GM12878 (cell line): Measurements from ENCODE around the gene CBLIF. TPM values are rescaled to one million over a fixed set of nuclear protein-coding genes. Genes with fewer than 3 reads are reported as not detected.
A peak's percentile ranks its signal among the peaks of the same experiment; 100 is the strongest.

Experiments
- ATAC-seq: fragments of 200-7000 bp; cut with Tn5 transposase; 3 replicates; pipeline ENCODE4 v1.9.1; 2020; ENCODE audit warnings: mild to moderate bottlenecking, moderate library complexity
- BruUV-seq: library from RNA; stranded (reverse); fragments of 400-500 nt; replicated peaks from 2 replicates; lab custom pipeline; 2021; lab: Mats Ljungman, UMichigan
- CTCF ChIA-PET: fragments of 300-600 bp; sonication (Branson Sonifier 250); formaldehyde crosslinking; extraction: SDS; loops from one replicate; lab custom pipeline; 2021; ENCODE audit warnings: inconsistent platforms; lab: Yijun Ruan, JAX
- POLR2A ChIA-PET: fragments of 350-600 bp; formaldehyde crosslinking; extraction: SDS; loops from one replicate; lab custom pipeline; 2021; ENCODE audit warnings: inconsistent platforms; lab: Charles Lee
- RAD21 ChIA-PET: fragments of 300-600 bp; sonication (Branson Sonifier 250); formaldehyde crosslinking; loops from one replicate; lab custom pipeline; 2023; ENCODE audit warnings: antibody characterized with exemption; ENCODE audit not compliant: unreplicated experiment; lab: Charles Lee
- SMC1A ChIA-PET: fragments of 300-600 bp; sonication (Branson Sonifier 250); formaldehyde crosslinking; loops from one replicate; lab custom pipeline; 2023; ENCODE audit not compliant: unreplicated experiment, uncharacterized antibody; lab: Charles Lee
- DNase-seq: peaks from one replicate; pipeline ENCODE4 v3.0.0-alpha.2; 2011; ENCODE audit warnings: low read depth, low spot score
- FAIRE-seq: peaks from 3 replicates; lab custom pipeline; 2011; peaks lifted over from hg19 to GRCh38; lab: Jason Lieb, UNC
- H2AFZ ChIP-seq: 2 replicates; pipeline ENCODE4 v1.6.0; 2011; ENCODE audit warnings: low read depth, low read length, control low read depth; ENCODE audit not compliant: control insufficient read depth
- H3K27ac ChIP-seq: 2 replicates; pipeline ENCODE4 v1.5.1; 2011; ENCODE audit warnings: control low read depth; ENCODE audit not compliant: control insufficient read depth, insufficient read depth
- H3K27me3 ChIP-seq, 2 experiments: replicated peaks in 1 of 2; 2 replicates each; pipeline versions ENCODE4 v1.6.0 to v1.6.1; 2011; ENCODE audit warnings: low read length in 1 of 2; ENCODE audit not compliant: control insufficient read depth in 2 of 2, insufficient read depth in 2 of 2
- H3K36me3 ChIP-seq, 2 experiments: 2 replicates each; pipeline ENCODE4 v1.5.1; 2011; ENCODE audit warnings: low read length in 1 of 2; ENCODE audit not compliant: control insufficient read depth in 2 of 2, insufficient read depth in 2 of 2
- H3K4me1 ChIP-seq: 2 replicates; pipeline ENCODE4 v1.6.1; 2011; ENCODE audit warnings: mild to moderate bottlenecking, low read length, moderate library complexity, mixed read lengths; ENCODE audit not compliant: control insufficient read depth, insufficient read depth
- H3K4me2 ChIP-seq: 2 replicates; pipeline ENCODE4 v1.6.0; 2011; ENCODE audit warnings: control low read depth; ENCODE audit not compliant: control insufficient read depth, insufficient read depth
- H3K4me3 ChIP-seq: fragments of 200-600 bp; sonication (generic); 2 replicates; pipeline ENCODE4 v1.5.1; 2016
- H3K79me2 ChIP-seq: 2 replicates; pipeline ENCODE4 v1.6.0; 2011; ENCODE audit warnings: low read length; ENCODE audit not compliant: control insufficient read depth, insufficient read depth
- H3K9ac ChIP-seq: 2 replicates; pipeline ENCODE4 v1.8.0; 2011; ENCODE audit warnings: low read length, control low read depth, mixed read lengths; ENCODE audit not compliant: control insufficient read depth, insufficient read depth
- H3K9me3 ChIP-seq: replicated peaks from 3 replicates; pipeline ENCODE4 v1.5.1; 2011; ENCODE audit warnings: mild to moderate bottlenecking, low read length; ENCODE audit not compliant: control insufficient read depth, insufficient read depth
- H4K20me1 ChIP-seq: 2 replicates; pipeline ENCODE4 v1.6.0; 2011; ENCODE audit not compliant: control insufficient read depth, insufficient read depth
- CBX3 ChIP-seq: fragments of 200-600 bp; sonication (generic); IDR thresholded peaks from 2 replicates; pipeline ENCODE4 v1.6.1; 2016; ENCODE audit warnings: low read depth, borderline replicate concordance
- IKZF2 ChIP-seq, 2 experiments: fragments of 450-650 bp; IDR thresholded peaks; 2 replicates each; pipeline ENCODE4 v1.6.1; 2017; ENCODE audit warnings: mild to moderate bottlenecking in 2 of 2, moderate library complexity in 2 of 2
- NR2F1 ChIP-seq: fragments of 450-650 bp; conservative IDR thresholded peaks from 2 replicates; pipeline ENCODE4 v1.6.1; 2017; ENCODE audit warnings: mild to moderate bottlenecking
- SMARCA5 ChIP-seq: fragments of 450-650 bp; IDR thresholded peaks from 2 replicates; pipeline ENCODE4 v1.6.1; 2017; ENCODE audit warnings: mild to moderate bottlenecking
- SPI1 ChIP-seq: IDR thresholded peaks from 2 replicates; pipeline ENCODE4 v1.6.1; 2011; ENCODE audit warnings: low read depth, mild to moderate bottlenecking, low read length, moderate library complexity, borderline replicate concordance; ENCODE audit not compliant: insufficient read depth
- STAT3 ChIP-seq: IDR thresholded peaks from 2 replicates; pipeline ENCODE4 v1.6.1; 2011; ENCODE audit warnings: low read depth, low read length, improper control_type of control experiment
- WGBS: methylation state at CpG from one replicate; pipeline ENCODE4 v1.1.6; 2016; ENCODE audit warnings: low lambda C conversion rate; ENCODE audit not compliant: insufficient replicate concordance, insufficient coverage; ENCODE audit errors: missing lambda C conversion rate; 5-methylcytosine and 5-hydroxymethylcytosine counted together
- in situ Hi-C: fragments of 300-500 bp; cut with MboI; formaldehyde crosslinking; loops from 9 replicates; pipeline ENCODE4 v1.14.3; 2018; ENCODE audit warnings: mixed read lengths
- intact Hi-C: fragments of 100-400 bp; cut with micrococcal nuclease; formaldehyde crosslinking; loops from one replicate; pipeline ENCODE4 v1.14.2; 2022; ENCODE audit not compliant: unreplicated experiment
- polyA plus RNA-seq, 11 experiments: library from polyadenylated mRNA; depleted of rRNA in 4 of 11; unstranded in 6 of 11; stranded (reverse) in 5 of 11; fragments of >200 nt; fragmentation: Nextera tagmentation in 4 of 11; fragmentation: Illumina TruSeq in 1 of 11; extraction: Ambion mirVana in 4 of 11; extraction: Trizol in 1 of 11; gene quantifications; 1 replicate in 1 of 11; 2 replicates in 10 of 11; pipeline versions ENCODE4 v1.2.1 to v1.2.3, GENCODE V29; 2011 to 2016; ENCODE audit warnings: inconsistent platforms in 2 of 11, missing spikeins in 2 of 11, low read depth in 1 of 11
- total RNA-seq, 4 experiments: library from RNA; depleted of rRNA in 3 of 4; stranded (reverse); fragments of >200 nt in 3 of 4; fragmentation: Illumina TruSeq in 1 of 4; extraction: Trizol in 1 of 4; gene quantifications; 2 replicates each; pipeline versions ENCODE4 v1.2.1 to v1.2.3, GENCODE V29; 2013 to 2021

CBLIF gene
- total and polyA plus RNA-seq, 10 of the 15 experiments (the other 5 are each of a cell fraction or from before 2014, with no cell fraction given) = not detected

DNA sequence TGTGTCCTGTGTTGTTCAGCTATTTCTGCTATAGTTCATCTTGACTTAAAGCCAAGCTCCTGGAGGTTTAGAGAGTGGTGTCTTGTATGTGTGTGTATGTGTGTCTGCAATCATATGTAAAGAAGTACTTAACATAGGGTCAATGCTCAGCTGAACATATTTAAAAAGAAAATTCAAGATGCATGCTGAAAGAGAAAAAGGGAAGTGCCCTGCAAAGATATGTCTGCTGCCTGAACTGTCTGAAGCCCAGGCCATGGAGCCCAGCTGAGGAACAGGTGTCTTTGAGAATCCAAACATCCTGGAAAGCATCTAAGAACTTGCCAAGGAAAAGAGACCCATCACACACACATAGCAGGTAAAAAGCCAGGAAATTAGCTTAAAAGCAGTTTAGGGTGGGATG is 14.4 kb upstream of the CBLIF start:
- ATAC-seq = no peak
- peak; percentile 39; the same call in 1 of the 2 replicates for TF ChIP-seq SPI1
- TF ChIP-seq IKZF2 (IDR thresholded peaks at IDR 0.05) = no peak

DNA sequence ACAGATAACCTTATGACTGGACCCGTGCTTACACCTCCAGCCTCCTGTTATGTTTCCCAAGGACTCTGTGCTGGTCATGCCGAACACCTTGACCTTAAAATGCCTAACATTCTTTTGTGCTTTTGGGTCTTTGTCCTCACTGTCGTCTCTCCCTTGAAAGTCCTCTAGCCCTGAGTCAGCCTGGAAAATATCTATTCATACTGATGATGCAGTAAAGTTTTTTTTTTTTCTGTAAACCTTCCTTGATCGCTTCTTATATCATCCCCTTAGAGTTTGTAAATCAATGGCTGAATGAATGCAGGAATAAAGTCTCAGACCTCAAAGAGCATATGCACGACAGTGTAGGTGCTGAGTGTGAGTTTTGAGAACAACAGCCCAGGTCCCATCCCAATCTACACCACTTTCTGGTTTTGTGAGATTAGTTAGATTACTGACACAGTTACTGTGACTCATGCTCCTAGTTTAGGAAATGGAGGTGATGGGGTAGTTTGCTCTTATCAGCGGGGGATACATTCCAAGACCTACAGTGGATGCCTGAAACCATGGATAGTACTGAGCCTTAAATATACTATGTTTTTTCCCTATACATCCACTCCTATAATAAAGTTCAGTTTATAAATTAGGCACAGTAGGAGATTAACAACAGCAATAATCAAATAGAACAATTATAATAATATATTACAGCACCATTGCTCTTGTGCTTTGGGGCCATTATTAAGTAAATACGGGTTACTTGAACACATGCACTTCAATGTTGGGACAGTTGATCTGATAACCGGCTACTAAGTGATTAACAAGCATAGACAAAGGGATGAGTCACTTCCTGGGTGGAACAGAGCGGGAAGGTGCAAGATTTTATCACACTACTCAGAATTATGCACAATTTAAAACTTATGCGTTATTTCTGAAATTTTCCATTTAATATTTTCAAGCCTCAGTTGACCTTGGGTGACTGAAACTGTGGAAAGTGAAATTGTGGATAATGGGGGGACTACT is 12.4 kb upstream of the CBLIF start:
- in situ Hi-C loops (no loop called here), intact Hi-C loops (no loop called here)
- CTCF ChIA-PET = interaction anchor here (1.1 kb wide), 1 partner anchor 394 kb away, joined by 4 read pairs; no protein-coding TSS in a partner anchor
- SMC1A ChIA-PET = no interaction called here
- Histone ChIP-seq H3K36me3 (no peaks in the 10 kb centered on the region), H4K20me1 (no peaks in the 10 kb centered on the region), H3K9me3 (no peaks in the 10 kb centered on the region), H3K9ac (no peak overlapping the region), H3K4me2 (no peak overlapping the region), H3K79me2 (no peaks in the 10 kb centered on the region), H3K4me1 (no peaks in the 10 kb centered on the region), H3K27ac (no peak overlapping the region), H3K4me3 (no peak overlapping the region), H2AFZ (no peak overlapping the region), H3K27me3 (no peaks in the 10 kb centered on the region; a peak in 1 of 4 replicates)
- FAIRE-seq (no peak), DNase-seq (no peak), ATAC-seq (no peak)
- BruUV-seq = no TSS peak
- POLR2A ChIA-PET = no interaction called here
- TF ChIP-seq SMARCA5 (no peak), CBX3 (no peak), NR2F1 (no peak), STAT3 (no peak)
- WGBS = 21% methylated on average over 10 of the region's 10 CpGs
- RAD21 ChIA-PET = no interaction called here

More for the DNA sequence above, 14.4 kb upstream of the CBLIF start:
- H3K9me3 ChIP-seq = no peaks in the 10 kb centered on the region
- FAIRE-seq = no peak
- RAD21 ChIA-PET = interaction anchor here (0.6 kb wide), 1 partner anchor 755 kb away, joined by 3 read pairs; no protein-coding TSS in a partner anchor
- no peaks in the 10 kb centered on the region for H3K4me1 ChIP-seq
- no peak overlapping the region for H3K9ac ChIP-seq
- H3K4me2 ChIP-seq = no peak overlapping the region
- no peaks in the 10 kb centered on the region for H3K79me2 ChIP-seq
- CTCF ChIA-PET = interaction anchor here (0.6 kb wide), 1 partner anchor 421 kb away, joined by 3 read pairs; no protein-coding TSS in a partner anchor
- no peaks in the 10 kb centered on the region for H3K36me3 ChIP-seq
- POLR2A ChIA-PET = no interaction called here
- no peaks in the 10 kb centered on the region for H4K20me1 ChIP-seq
- intact Hi-C loops (no loop called here), in situ Hi-C loops (no loop called here)
- peaks cover 0 to 2% of the 10 kb centered on the region in 2 experiments; a peak in 1 of 4 replicates for H3K27me3 ChIP-seq
- SMC1A ChIA-PET = no interaction called here
- DNase-seq = no peak
- BruUV-seq = no TSS peak
- no peak overlapping the region for H2AFZ ChIP-seq
- no peak overlapping the region for H3K4me3 ChIP-seq
- H3K27ac ChIP-seq = no peak overlapping the region
